ENCODE results near the gene MYO1C.
"Not testable (repeated sequence)": the region's sequence is repeated elsewhere in the genome, so short reads cannot be mapped to it uniquely, and the experiment has no call there.

Gene MYO1C

GRCh38 chr17:1434150-1434549 is 58.3 kb downstream of the MYO1C start:
- TF ChIP-seq, protein P1, sequence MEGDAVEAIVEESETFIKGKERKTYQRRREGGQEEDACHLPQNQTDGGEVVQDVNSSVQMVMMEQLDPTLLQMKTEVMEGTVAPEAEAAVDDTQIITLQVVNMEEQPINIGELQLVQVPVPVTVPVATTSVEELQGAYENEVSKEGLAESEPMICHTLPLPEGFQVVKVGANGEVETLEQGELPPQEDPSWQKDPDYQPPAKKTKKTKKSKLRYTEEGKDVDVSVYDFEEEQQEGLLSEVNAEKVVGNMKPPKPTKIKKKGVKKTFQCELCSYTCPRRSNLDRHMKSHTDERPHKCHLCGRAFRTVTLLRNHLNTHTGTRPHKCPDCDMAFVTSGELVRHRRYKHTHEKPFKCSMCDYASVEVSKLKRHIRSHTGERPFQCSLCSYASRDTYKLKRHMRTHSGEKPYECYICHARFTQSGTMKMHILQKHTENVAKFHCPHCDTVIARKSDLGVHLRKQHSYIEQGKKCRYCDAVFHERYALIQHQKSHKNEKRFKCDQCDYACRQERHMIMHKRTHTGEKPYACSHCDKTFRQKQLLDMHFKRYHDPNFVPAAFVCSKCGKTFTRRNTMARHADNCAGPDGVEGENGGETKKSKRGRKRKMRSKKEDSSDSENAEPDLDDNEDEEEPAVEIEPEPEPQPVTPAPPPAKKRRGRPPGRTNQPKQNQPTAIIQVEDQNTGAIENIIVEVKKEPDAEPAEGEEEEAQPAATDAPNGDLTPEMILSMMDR (IDR thresholded peaks at IDR 0.05; ENCODE audit: borderline replicate concordance, insufficient read depth, low read depth, low read length): no peak
- no peak overlapping the region for H3K4me3 ChIP-seq (ENCODE audit: low read depth, low read length)

DNA sequence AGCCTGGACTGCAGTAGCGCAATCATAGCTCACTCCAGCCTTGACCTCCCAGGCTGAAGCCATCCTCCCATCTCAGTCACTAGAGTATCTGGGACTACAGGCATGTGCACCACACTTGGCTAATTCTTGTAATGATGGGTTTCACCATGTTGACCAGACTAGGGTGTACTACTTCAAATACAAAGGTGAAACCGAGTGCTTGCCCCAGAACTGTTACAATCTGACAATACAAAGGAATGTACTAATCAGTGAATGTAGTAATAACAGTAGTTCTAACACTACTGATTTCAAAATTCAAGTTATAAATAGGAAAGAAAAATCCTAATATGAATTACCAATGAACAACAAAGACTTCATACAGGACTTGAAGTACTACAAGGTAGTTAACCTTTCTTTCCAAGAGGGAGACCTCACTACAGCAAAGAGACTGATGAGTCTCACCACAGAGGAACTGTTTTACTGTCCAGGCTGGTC is 60.8 kb downstream of the MYO1C start:
- H3K4me3 ChIP-seq (ENCODE audit: low read depth, low read length): no peak overlapping the region
- TF ChIP-seq, protein P1 (IDR thresholded peaks at IDR 0.05; ENCODE audit: borderline replicate concordance, insufficient read depth, low read depth, low read length): no peak

DNA sequence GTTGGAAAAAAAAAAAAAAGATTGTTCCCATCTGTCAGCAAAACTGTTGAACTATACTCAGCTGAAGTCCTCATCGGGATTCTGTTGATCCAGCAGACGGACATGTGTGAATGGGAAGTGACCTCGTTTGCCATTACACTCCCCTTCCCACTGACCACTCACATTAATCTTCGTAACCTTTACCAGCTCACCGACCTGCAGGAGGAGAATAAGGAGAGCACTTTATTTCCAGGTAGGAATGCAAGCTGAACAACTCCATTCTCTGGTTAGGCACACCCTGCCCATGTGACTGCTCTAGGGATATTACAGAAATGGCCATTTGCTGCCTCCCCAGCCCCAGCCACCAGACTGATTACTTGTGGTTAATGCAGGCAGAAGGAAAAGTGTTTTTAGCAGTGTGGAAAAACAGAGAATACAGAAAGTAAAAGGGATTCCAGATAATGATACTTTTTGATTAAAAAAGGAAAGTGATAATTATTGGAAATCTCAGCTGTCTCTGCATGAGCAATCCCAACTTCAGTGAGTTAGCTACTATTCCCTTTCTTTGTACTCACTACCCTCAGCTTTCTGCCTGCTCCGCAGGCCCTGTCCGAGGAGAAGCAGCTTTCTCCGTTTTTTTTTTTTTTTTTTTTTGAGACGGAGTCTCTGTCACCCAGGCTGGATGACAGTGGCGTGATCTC is 68.9 kb downstream of the MYO1C start:
- TF ChIP-seq, protein P1 (IDR thresholded peaks at IDR 0.05; ENCODE audit: borderline replicate concordance, insufficient read depth, low read depth, low read length): no peak
- H3K4me3 ChIP-seq (ENCODE audit: low read depth, low read length): no peak overlapping the region

DNA sequence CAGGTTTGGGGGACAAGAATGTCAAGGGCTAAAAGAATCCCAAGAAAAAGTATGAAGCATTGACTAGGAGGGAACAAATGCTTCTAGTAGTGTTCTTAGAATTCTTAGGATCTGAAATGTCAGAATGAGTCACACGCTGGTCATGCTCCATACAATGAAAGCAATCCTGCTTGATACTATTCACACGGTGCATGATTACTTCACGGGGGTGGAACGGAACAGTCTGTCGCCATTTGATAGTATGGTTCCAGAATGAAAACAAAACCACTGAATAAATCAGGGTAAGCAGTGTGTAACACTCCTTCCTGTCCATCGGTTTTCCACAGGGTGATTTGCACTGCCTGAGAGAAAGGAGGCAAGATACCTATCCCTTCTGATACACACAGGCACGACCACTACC is 69.6 kb downstream of the MYO1C start:
- TF ChIP-seq, protein P1 (IDR thresholded peaks at IDR 0.05; ENCODE audit: borderline replicate concordance, insufficient read depth, low read depth, low read length): no peak
- H3K4me3 ChIP-seq (ENCODE audit: low read depth, low read length): no peak overlapping the region

GRCh38 chr17:1421470-1421869 is 71.0 kb downstream of the MYO1C start:
- TF ChIP-seq, protein P1 (IDR thresholded peaks at IDR 0.05; ENCODE audit: borderline replicate concordance, insufficient read depth, low read depth, low read length): no peak
- H3K4me3 ChIP-seq (ENCODE audit: low read depth, low read length): no peak overlapping the region

GRCh38 chr17:1420981-1421380 is 71.5 kb downstream of the MYO1C start:
- H3K4me3 ChIP-seq (ENCODE audit: low read depth, low read length): no peak overlapping the region
- TF ChIP-seq, protein P1 (IDR thresholded peaks at IDR 0.05; ENCODE audit: borderline replicate concordance, insufficient read depth, low read depth, low read length): no peak

DNA sequence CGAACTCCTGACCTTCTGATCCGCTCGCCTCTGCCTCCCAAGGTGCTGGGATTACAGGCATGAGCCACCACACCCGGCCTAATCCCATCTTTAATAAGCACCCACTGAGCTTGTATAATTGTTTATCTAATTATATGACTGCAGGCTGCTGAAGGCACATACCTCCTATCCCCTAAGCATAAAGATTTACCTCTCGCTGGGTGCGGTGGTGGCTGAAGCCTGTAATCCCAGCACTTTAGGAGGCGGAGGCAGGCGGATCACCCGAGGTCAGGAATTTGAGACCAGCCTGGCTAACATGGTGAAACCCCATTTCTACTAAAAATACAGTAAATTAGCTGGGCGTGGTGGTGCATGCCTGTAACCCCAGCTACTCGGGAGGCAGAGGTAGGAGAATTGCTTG is 72.3 kb downstream of the MYO1C start:
- TF ChIP-seq, protein P1 (IDR thresholded peaks at IDR 0.05; ENCODE audit: borderline replicate concordance, insufficient read depth, low read depth, low read length): no peak
- H3K4me3 ChIP-seq (ENCODE audit: low read depth, low read length): no peak overlapping the region

GRCh38 chr17:1418476-1418875 is 74.0 kb downstream of the MYO1C start:
- not testable (repeated sequence) for H3K4me3 ChIP-seq (ENCODE audit: low read depth, low read length)

All from GM12875 (cell line).